Mesenchymal stem cell (in vitro differentiated cells and primary cell): Measurements from ENCODE around the gene LILRA2.

ENCODE experiments used
- DNase-seq: peaks from one replicate; pipeline ENCODE4 v3.0.0-alpha.2; 2013
- H2AFZ ChIP-seq: one replicate; pipeline ENCODE4 v1.6.1; 2013; ENCODE audit warnings: low read depth, mild to moderate bottlenecking, control low read depth, inconsistent platforms, low read length, moderate library complexity
- H2AK5ac ChIP-seq: 2 replicates; pipeline ENCODE4 v1.6.1; 2013; ENCODE audit warnings: low read length, moderate library complexity, mild to moderate bottlenecking, inconsistent platforms; ENCODE audit not compliant: severe bottlenecking
- H2BK120ac ChIP-seq: one replicate; pipeline ENCODE4 v1.6.1; 2013; ENCODE audit warnings: low read depth, mild to moderate bottlenecking, inconsistent platforms, low read length, moderate library complexity
- H2BK12ac ChIP-seq, 2 experiments: one replicate each; pipeline ENCODE4 v1.6.1; 2013; ENCODE audit warnings: inconsistent platforms in 2 of 2, low read length in 2 of 2, mild to moderate bottlenecking in 2 of 2, moderate library complexity in 2 of 2, control low read depth in 1 of 2
- H2BK15ac ChIP-seq: one replicate; pipeline ENCODE4 v1.6.1; 2013; ENCODE audit warnings: mild to moderate bottlenecking, low read depth, inconsistent platforms; ENCODE audit not compliant: poor library complexity, severe bottlenecking
- H2BK5ac ChIP-seq: 2 replicates; pipeline ENCODE4 v1.6.1; 2013; ENCODE audit warnings: low read depth, mild to moderate bottlenecking, low read length, control low read depth, inconsistent platforms; ENCODE audit not compliant: poor library complexity, severe bottlenecking
- H3K14ac ChIP-seq, 2 experiments: one replicate each; pipeline ENCODE4 v1.6.1; 2013; ENCODE audit warnings: inconsistent platforms in 2 of 2, low read length in 2 of 2, control low read depth in 1 of 2, mild to moderate bottlenecking in 1 of 2, moderate library complexity in 1 of 2
- H3K18ac ChIP-seq, 2 experiments: one replicate each; pipeline ENCODE4 v1.6.1; 2013; ENCODE audit warnings: inconsistent platforms in 2 of 2, low read length in 2 of 2, control low read depth in 1 of 2, low read depth in 1 of 2, mild to moderate bottlenecking in 1 of 2
- H3K23ac ChIP-seq, 2 experiments: one replicate each; pipeline ENCODE4 v1.6.1; 2013; ENCODE audit warnings: inconsistent platforms in 2 of 2, low read length in 2 of 2, mild to moderate bottlenecking in 2 of 2, moderate library complexity in 2 of 2, control low read depth in 1 of 2
- H3K27ac ChIP-seq: 2 replicates; pipeline ENCODE4 v1.5.1; 2013; ENCODE audit warnings: mild to moderate bottlenecking, moderate library complexity, low read length, control low read depth, inconsistent platforms; ENCODE audit not compliant: poor library complexity, severe bottlenecking
- H3K27me3 ChIP-seq, 2 experiments: 2 replicates each; pipeline versions ENCODE4 v1.6.1 to v1.7.0; 2013; ENCODE audit warnings: low read length in 2 of 2, mild to moderate bottlenecking in 2 of 2, moderate library complexity in 2 of 2, control low read depth in 1 of 2, inconsistent platforms in 1 of 2; ENCODE audit not compliant: control insufficient read depth in 1 of 2, insufficient read depth in 1 of 2
- H3K36me3 ChIP-seq, 2 experiments: 2 replicates each; pipeline versions ENCODE4 v1.6.1 to v1.7.0; 2013; ENCODE audit warnings: low read length in 2 of 2, control low read depth in 1 of 2, inconsistent platforms in 1 of 2, low read depth in 1 of 2, mild to moderate bottlenecking in 1 of 2; ENCODE audit not compliant: insufficient read depth in 2 of 2, control insufficient read depth in 1 of 2
- H3K4ac ChIP-seq, 2 experiments: one replicate each; pipeline ENCODE4 v1.6.1; 2013; ENCODE audit warnings: inconsistent platforms in 2 of 2, low read length in 2 of 2, mild to moderate bottlenecking in 2 of 2, moderate library complexity in 2 of 2, control low read depth in 1 of 2, low read depth in 1 of 2
- H3K4me1 ChIP-seq: 2 replicates; pipeline ENCODE4 v1.6.1; 2013; ENCODE audit warnings: low read depth, low read length, control low read depth; ENCODE audit not compliant: control insufficient read depth, insufficient read depth
- H3K4me2 ChIP-seq: 2 replicates; pipeline ENCODE4 v1.6.1; 2013; ENCODE audit warnings: low read length, mild to moderate bottlenecking, inconsistent platforms; ENCODE audit not compliant: poor library complexity, severe bottlenecking
- H3K4me3 ChIP-seq, 2 experiments: 2 replicates each; pipeline versions ENCODE4 v1.5.1 to v1.7.0; 2013; ENCODE audit warnings: low read length in 2 of 2, mild to moderate bottlenecking in 2 of 2, control low read depth in 1 of 2, low read depth in 1 of 2; ENCODE audit not compliant: insufficient read depth in 1 of 2
- H3K79me1 ChIP-seq: replicated peaks from 2 replicates; pipeline ENCODE4 v1.6.1; 2013; ENCODE audit warnings: mild to moderate bottlenecking, control low read depth, low read length, inconsistent platforms; ENCODE audit not compliant: poor library complexity, severe bottlenecking
- H3K9ac ChIP-seq: 2 replicates; pipeline ENCODE4 v1.7.0; 2013; ENCODE audit warnings: mild to moderate bottlenecking, low read length, moderate library complexity
- H3K9me3 ChIP-seq: 2 replicates; pipeline ENCODE4 v1.7.0; 2013; ENCODE audit warnings: mild to moderate bottlenecking, low read length; ENCODE audit not compliant: control insufficient read depth
- H4K8ac ChIP-seq: one replicate; pipeline ENCODE4 v1.6.1; 2013; ENCODE audit warnings: inconsistent platforms, mild to moderate bottlenecking, low read length, moderate library complexity
- H4K91ac ChIP-seq: one replicate; pipeline ENCODE4 v1.6.1; 2013; ENCODE audit warnings: mild to moderate bottlenecking, low read length, inconsistent platforms
- WGBS: methylation state at CpG from one replicate; pipeline ENCODE4 v1.1.7; 2013; ENCODE audit warnings: mixed read lengths; 5-methylcytosine and 5-hydroxymethylcytosine counted together

Gene LILRA2

DNA sequence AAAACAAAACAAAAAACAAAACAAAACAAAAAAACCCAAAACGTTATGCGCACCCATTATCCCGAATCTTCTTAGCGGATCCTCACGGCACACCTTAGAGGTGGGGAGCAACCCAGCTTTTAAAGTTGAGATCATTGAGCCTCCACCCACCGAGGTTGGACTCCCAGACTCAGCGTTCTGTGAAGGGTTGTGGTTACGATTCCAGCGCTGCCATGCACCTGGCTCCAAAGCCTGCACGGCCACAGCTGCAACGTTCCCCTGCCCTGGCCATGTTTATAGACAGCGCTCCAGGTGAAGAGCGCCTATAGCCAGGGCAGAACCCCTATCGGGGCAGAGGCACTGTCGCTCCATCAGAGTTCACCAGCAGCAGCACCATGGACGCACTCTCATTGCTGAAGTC is 18.7 kb upstream of the LILRA2 start:
- Histone ChIP-seq H3K14ac (no peak overlapping the region), H2BK15ac (no peak overlapping the region), H2AK5ac (no peak overlapping the region), H2BK120ac (no peak overlapping the region), H3K18ac (no peak overlapping the region), H3K27ac (no peak overlapping the region), H4K91ac (no peak overlapping the region), H3K4me2 (no peak overlapping the region), H4K8ac (no peak overlapping the region), H3K4me1 (no peaks in the 10 kb centered on the region), H3K36me3 (no peaks in the 10 kb centered on the region), H3K4me3 (no peak overlapping the region), H3K9me3 (no peaks in the 10 kb centered on the region), H3K27me3 (no peaks in the 10 kb centered on the region), H3K4ac (no peak overlapping the region), H3K23ac (no peak overlapping the region), H3K9ac (no peak overlapping the region), H2BK5ac (no peak overlapping the region), H2AFZ (no peak overlapping the region), H3K79me1 (no peaks in the 10 kb centered on the region), H2BK12ac (no peak overlapping the region)
- no peak for DNase-seq
- 84% methylated on average over 16 of the region's 16 CpGs for WGBS

DNA sequence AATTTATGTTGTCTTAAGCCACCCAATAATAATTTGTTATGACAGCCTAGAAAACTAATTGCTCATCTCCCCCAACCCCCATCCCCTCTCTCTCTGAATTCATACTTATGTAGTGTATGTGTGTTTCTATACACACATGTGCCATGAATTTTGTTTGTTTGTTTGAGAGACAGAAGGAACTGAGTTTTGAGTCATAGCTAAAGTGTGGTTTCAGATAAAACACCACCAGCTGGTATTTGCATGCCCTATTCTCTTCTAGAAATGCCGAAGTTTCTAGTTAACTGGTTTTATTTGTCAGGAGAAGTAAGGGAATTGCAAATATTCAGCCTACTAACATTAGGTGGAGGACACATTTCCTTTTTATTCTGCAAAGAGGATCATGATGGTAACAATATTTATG is 17.4 kb upstream of the LILRA2 start:
- no peaks in the 10 kb centered on the region for H3K4me1 ChIP-seq
- H2AK5ac ChIP-seq = no peak overlapping the region
- H3K27me3 ChIP-seq = no peaks in the 10 kb centered on the region
- H4K91ac ChIP-seq = no peak overlapping the region
- no peaks in the 10 kb centered on the region for H3K79me1 ChIP-seq
- no peak overlapping the region for H2BK5ac ChIP-seq
- H4K8ac ChIP-seq = no peak overlapping the region
- H2BK120ac ChIP-seq = no peak overlapping the region
- H3K9me3 ChIP-seq = no peaks in the 10 kb centered on the region
- H2AFZ ChIP-seq = no peak overlapping the region
- no peak overlapping the region for H2BK15ac ChIP-seq
- no peak overlapping the region for H2BK12ac ChIP-seq
- H3K18ac ChIP-seq = no peak overlapping the region
- no peak overlapping the region for H3K4me3 ChIP-seq
- no peak overlapping the region for H3K4ac ChIP-seq
- no peak overlapping the region for H3K27ac ChIP-seq
- DNase-seq = no peak
- no peak overlapping the region for H3K4me2 ChIP-seq
- WGBS = no CpG with 5 or more reads among the region's 1 CpG
- H3K9ac ChIP-seq = no peak overlapping the region
- no peak overlapping the region for H3K23ac ChIP-seq
- no peak overlapping the region for H3K14ac ChIP-seq
- H3K36me3 ChIP-seq = no peaks in the 10 kb centered on the region

DNA sequence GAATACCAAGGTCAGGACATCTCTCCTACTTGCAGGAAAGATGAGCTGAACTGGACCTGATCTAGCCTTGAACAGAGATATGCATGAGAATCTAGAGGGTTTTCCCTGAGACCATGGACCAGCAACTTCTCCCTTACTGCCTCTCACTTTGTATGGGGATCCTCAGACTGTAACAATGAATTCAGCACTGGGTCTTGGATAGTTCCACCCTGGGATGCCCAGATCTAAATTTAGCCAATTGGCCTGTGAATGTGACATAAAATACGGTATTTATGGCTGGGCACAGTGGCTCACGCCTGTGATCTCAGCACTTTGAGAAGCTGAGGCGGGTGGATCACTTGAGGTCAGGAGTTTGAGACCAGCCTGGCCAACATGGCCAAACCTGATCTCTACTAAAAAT is 15.3 kb upstream of the LILRA2 start:
- Histone ChIP-seq H4K8ac (no peak overlapping the region), H3K27me3 (no peaks in the 10 kb centered on the region), H2BK5ac (no peak overlapping the region), H3K79me1 (no peaks in the 10 kb centered on the region), H2BK120ac (no peak overlapping the region), H3K4ac (no peak overlapping the region), H2AFZ (no peak overlapping the region), H3K14ac (no peak overlapping the region), H4K91ac (no peak overlapping the region), H2AK5ac (no peak overlapping the region), H3K4me1 (no peaks in the 10 kb centered on the region), H3K9me3 (no peaks in the 10 kb centered on the region), H3K23ac (no peak overlapping the region), H3K18ac (no peak overlapping the region), H3K4me3 (no peak overlapping the region), H3K36me3 (no peaks in the 10 kb centered on the region), H2BK15ac (no peak overlapping the region), H3K4me2 (no peak overlapping the region), H3K27ac (no peak overlapping the region), H2BK12ac (no peak overlapping the region), H3K9ac (no peak overlapping the region)
- WGBS = 72% methylated on average over 3 of the region's 3 CpGs
- DNase-seq = no peak

GRCh38 chr19:54560881-54561385 is 12.7 kb upstream of the LILRA2 start:
- H3K4ac ChIP-seq = no peak overlapping the region
- no peak overlapping the region for H2BK5ac ChIP-seq
- no peak overlapping the region for H4K8ac ChIP-seq
- no peaks in the 10 kb centered on the region for H3K4me1 ChIP-seq
- no peak overlapping the region for H2BK120ac ChIP-seq
- no peak overlapping the region for H4K91ac ChIP-seq
- H3K18ac ChIP-seq = no peak overlapping the region
- WGBS = 73% methylated on average over 5 of the region's 11 CpGs
- H3K9ac ChIP-seq = no peak overlapping the region
- no peak overlapping the region for H3K4me2 ChIP-seq
- no peak overlapping the region for H3K14ac ChIP-seq
- no peak for DNase-seq
- H2AK5ac ChIP-seq = no peak overlapping the region
- H3K23ac ChIP-seq = no peak overlapping the region
- no peak overlapping the region for H3K27ac ChIP-seq
- H2BK15ac ChIP-seq = no peak overlapping the region
- no peaks in the 10 kb centered on the region for H3K27me3 ChIP-seq
- H3K9me3 ChIP-seq = no peaks in the 10 kb centered on the region
- no peak overlapping the region for H2BK12ac ChIP-seq
- no peaks in the 10 kb centered on the region for H3K79me1 ChIP-seq
- no peak overlapping the region for H2AFZ ChIP-seq
- H3K4me3 ChIP-seq = no peak overlapping the region
- H3K36me3 ChIP-seq = no peaks in the 10 kb centered on the region
